Duodenal mucosa (tissue), 2 donors: ENCODE data around the gene SLC25A21.

Experiments used
- H3K27ac ChIP-seq: one replicate; pipeline ENCODE4 v1.7.0; 2013; ENCODE audit warnings: low read depth, low read length
- H3K27me3 ChIP-seq, 2 donors: one replicate each; pipeline ENCODE4 v1.7.0; 2013; ENCODE audit warnings: low read length in 2 of 2, control low read depth in 1 of 2; ENCODE audit not compliant: insufficient read depth in 2 of 2, control insufficient read depth in 1 of 2
- H3K36me3 ChIP-seq, 2 donors: one replicate each; pipeline ENCODE4 v1.7.0; 2013; ENCODE audit warnings: low read length in 2 of 2, control low read depth in 1 of 2; ENCODE audit not compliant: insufficient read depth in 2 of 2, control insufficient read depth in 1 of 2
- H3K4me1 ChIP-seq, 2 donors: one replicate each; pipeline ENCODE4 v1.7.0; 2013; ENCODE audit warnings: low read length in 2 of 2, control low read depth in 1 of 2; ENCODE audit not compliant: insufficient read depth in 2 of 2, control insufficient read depth in 1 of 2
- H3K4me3 ChIP-seq, 2 donors: one replicate each; pipeline ENCODE4 v1.7.0; 2013; ENCODE audit warnings: low read length in 2 of 2, low read depth in 1 of 2
- H3K9ac ChIP-seq, 2 donors: one replicate each; pipeline ENCODE4 v1.7.0; 2013; ENCODE audit warnings: low read length in 2 of 2, low read depth in 1 of 2
- H3K9me3 ChIP-seq, 2 donors: one replicate each; pipeline ENCODE4 v1.7.0; 2013; ENCODE audit warnings: low read length in 2 of 2, control low read depth in 1 of 2; ENCODE audit not compliant: control insufficient read depth in 1 of 2

Gene SLC25A21

DNA sequence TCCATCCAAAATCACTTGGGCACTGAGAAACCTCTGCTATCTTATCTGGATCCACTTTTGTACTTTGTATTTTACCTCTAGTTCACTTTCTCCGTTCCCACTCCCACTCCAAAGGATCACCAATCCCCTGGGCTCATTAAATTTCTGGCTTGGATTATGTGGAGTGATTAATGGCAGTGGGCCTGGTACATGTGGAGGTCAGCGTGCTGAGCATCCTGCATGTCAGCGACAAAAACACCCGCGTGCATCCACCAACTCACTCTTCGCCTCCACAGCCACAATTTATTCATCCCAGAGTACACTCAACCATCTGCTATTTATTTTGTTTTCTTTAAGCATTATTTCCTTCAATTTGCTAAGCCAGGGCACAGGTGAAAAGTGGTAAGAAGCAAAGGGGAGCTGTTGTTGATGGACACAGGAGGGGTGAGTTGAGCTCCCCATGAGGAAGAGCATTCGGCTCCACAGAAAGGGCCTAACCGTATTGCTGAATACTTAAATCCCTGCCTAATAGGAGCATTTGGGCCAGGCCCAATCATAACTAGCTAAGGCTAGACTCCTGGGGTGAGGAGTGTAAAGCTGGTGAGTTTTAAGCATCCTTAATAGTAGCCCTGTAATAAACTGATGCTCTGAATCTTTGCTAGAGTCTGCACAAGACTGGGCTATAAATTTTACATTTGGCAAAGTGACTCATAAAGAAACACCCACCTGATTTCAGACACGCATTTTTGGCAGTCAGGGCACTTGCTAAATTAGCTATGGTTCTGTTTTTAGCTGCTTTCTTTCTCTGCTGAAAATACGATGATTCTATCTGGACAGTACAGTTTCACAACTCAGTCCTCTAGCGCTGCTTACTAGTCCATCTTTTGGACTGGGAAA is 137.8 kb downstream of the SLC25A21 start:
- H3K4me3 ChIP-seq = no peak overlapping the region
- no peaks in the 10 kb centered on the region for H3K27me3 ChIP-seq
- H3K36me3 ChIP-seq = no peaks in the 10 kb centered on the region
- H3K9ac ChIP-seq = no peak overlapping the region
- no peak overlapping the region for H3K27ac ChIP-seq
- H3K9me3 ChIP-seq = no peaks in the 10 kb centered on the region
- H3K4me1 ChIP-seq = no peaks in the 10 kb centered on the region

DNA sequence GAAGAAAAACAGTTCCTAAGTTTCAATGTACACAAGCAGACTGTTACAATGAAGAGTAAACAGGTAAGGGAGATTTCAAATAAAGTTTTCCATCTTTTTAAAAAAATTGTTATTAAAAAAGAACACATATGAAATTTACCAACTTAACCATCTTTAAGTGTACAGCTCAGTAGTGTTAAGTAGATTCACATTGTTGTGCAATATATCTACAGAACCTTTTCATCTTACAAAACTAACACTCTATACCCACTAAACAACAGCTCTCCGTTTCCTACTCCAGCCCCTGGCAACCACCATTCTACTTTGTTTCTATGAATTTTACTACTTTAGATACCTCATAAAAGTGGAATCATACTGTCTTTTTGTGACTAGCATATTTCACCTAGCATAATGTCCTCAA is 139.5 kb downstream of the SLC25A21 start:
- H3K27ac ChIP-seq = no peak overlapping the region
- no peak overlapping the region for H3K9ac ChIP-seq
- H3K27me3 ChIP-seq = no peaks in the 10 kb centered on the region
- H3K9me3 ChIP-seq = no peaks in the 10 kb centered on the region
- no peaks in the 10 kb centered on the region for H3K4me1 ChIP-seq
- no peak overlapping the region for H3K4me3 ChIP-seq
- no peaks in the 10 kb centered on the region for H3K36me3 ChIP-seq

DNA sequence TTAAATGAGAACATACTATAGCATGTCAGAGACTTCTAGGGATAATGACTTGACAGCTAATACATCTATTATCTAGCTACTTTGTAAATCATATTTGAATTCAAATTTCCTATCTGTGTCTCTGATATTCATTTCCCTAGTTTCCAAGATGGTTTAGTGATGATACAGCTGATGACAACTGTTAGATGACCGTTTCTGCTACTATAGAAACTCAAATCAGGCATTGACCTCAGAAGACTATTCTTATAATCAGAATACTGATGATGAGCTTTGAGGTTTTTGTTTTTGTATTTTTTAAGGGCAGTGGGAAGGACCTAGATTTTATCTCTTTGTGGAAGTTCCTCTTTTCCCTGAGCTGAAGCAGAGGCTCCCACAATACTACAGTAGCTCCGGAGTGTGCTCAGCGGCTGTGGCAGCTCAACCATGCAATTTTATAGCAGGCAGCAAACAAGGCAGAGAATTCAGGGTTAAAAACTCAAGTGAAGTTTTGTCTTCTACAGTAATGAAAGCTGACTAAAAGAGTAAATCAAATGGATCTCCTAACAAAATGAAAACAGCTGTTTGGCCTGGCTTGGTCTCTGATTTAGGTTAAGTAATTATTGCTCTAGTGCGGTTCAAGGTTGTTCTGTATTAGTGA is 145.1 kb downstream of the SLC25A21 start:
- Histone ChIP-seq H3K4me1 (no peaks in the 10 kb centered on the region), H3K36me3 (no peaks in the 10 kb centered on the region), H3K4me3 (no peak overlapping the region), H3K9me3 (no peaks in the 10 kb centered on the region), H3K27me3 (no peaks in the 10 kb centered on the region), H3K27ac (no peak overlapping the region), H3K9ac (no peak overlapping the region)

DNA sequence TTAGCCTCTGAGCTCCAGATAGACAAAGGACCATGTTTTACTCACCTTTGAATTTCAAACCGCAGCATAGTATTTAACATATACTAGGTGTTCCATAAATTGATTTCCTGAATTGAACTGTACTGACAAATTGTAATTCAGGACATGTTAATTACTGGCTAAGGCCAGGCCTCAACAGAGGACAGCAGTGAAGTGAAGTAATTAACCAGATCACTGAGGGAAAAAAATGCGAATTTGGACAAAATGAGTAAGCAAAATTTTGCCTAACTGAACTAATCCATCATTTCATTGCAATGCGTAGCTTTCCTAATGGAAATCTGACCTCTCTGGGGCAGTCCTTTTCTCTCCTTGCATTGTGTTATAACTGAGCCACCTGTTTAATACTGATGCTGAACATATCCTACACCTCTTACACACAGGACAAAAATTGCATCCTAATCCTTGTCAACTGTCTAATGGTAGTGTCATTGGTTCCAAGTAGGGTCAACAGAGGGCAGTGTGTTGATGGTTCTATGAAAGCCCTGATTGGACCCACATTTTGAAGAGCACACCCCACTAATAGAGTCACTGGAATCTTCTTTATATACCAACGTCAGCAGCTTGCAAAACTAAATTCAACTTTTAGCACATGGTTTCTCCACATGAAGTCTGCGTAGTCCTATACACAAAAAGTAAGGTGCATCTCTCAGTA is 148.4 kb downstream of the SLC25A21 start:
- no peaks in the 10 kb centered on the region for H3K9me3 ChIP-seq
- H3K4me3 ChIP-seq = no peak overlapping the region
- H3K4me1 ChIP-seq = no peaks in the 10 kb centered on the region
- no peaks in the 10 kb centered on the region for H3K36me3 ChIP-seq
- no peak overlapping the region for H3K27ac ChIP-seq
- H3K9ac ChIP-seq = no peak overlapping the region
- no peaks in the 10 kb centered on the region for H3K27me3 ChIP-seq

DNA sequence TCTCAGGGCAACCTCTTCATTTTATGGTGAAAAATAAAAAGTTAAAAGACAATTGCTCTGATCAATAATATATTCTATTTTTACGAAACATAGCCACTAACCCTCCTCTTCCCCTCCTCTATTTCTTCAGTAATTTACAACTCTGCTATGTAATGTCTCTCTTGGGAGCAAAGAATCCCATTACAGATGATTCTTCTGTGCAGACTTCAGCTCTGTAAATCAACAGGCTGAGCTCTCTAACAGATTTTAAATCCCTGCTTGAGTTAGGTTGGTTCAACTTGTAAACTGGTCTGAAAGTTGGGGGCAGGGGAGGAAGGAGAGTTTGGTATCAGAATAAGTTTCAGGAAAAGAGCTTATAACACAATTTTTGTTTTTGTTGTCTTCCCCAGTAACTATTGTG is 151.0 kb downstream of the SLC25A21 start:
- Histone ChIP-seq H3K4me3 (no peak overlapping the region), H3K9ac (no peak overlapping the region), H3K9me3 (no peaks in the 10 kb centered on the region), H3K27ac (no peak overlapping the region), H3K27me3 (no peaks in the 10 kb centered on the region), H3K4me1 (no peaks in the 10 kb centered on the region), H3K36me3 (no peaks in the 10 kb centered on the region)

DNA sequence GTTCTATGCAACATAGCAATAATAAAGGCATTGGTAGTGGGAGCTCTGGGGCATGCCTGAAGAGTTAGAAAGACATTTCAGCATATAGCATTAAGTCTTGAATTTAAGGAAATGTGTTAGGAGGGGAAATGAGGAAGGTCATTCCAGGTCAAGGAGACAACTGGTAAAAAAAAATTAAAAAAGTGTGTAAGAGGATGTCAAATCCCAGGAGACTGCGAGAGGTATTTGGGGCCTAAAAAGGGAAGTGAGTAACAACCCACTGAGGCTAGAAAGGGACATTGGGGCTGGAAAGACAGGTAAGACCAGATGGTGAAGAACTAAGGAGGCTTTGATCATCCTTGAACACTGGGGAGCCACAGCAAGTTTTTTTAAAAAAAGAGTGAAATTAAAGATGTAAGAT is 152.9 kb downstream of the SLC25A21 start:
- no peaks in the 10 kb centered on the region for H3K36me3 ChIP-seq
- no peak overlapping the region for H3K9ac ChIP-seq
- H3K27ac ChIP-seq = no peak overlapping the region
- H3K9me3 ChIP-seq = no peaks in the 10 kb centered on the region
- no peaks in the 10 kb centered on the region for H3K4me1 ChIP-seq
- no peak overlapping the region for H3K4me3 ChIP-seq
- no peaks in the 10 kb centered on the region for H3K27me3 ChIP-seq

DNA sequence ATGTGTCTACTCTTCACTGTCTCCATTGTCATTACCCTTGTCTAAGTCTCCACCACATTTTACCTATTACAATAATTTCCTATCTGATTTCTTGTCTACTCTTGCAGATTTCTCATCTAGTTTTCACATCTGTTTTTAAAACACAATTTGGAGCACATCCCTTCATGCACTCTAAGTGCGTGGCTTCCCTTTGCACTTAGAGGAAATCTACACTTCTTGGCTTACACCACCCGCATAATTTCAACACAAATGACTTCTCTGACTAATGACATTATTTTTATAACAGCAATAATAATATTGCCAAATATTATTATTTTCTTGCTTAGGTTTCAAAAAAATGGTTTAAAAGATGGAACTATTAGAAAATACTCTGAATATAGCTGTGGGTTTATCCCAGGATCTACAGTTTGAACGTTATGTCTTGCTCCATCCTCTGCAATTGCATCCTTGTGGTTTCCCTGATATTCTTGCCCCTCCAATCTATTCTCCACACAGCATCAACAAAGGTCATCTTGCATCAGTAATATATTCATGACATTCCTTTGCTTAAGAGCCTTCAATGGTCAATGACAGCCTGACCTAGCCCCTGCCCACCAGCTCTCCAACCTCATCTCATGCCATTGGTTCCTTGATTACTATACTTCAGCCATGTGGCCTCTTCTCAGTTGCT is 153.7 kb downstream of the SLC25A21 start:
- no peaks in the 10 kb centered on the region for H3K27me3 ChIP-seq
- H3K36me3 ChIP-seq = no peaks in the 10 kb centered on the region
- H3K9me3 ChIP-seq = no peaks in the 10 kb centered on the region
- H3K27ac ChIP-seq = no peak overlapping the region
- no peak overlapping the region for H3K4me3 ChIP-seq
- no peak overlapping the region for H3K9ac ChIP-seq
- H3K4me1 ChIP-seq = no peaks in the 10 kb centered on the region

DNA sequence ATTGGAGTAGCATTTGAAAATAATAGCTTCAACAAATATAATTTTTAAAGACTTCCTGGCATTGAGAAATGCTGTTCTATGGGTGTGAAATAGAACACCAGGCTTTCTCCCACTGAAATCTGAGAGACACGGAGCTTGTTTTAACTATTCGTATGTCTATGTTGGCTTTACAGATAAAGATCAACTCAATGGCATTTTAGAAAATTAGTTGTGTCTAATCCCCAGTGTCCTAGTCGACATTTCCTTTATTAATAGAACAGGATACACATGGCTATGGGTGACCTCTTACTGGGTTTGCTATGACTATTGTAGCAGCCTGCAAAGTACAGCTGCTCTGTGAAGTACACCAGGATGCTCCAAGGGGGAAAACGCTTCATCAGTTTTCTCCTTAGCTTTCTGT is 159.3 kb downstream of the SLC25A21 start:
- Histone ChIP-seq H3K9me3 (no peaks in the 10 kb centered on the region), H3K27ac (no peak overlapping the region), H3K27me3 (no peaks in the 10 kb centered on the region), H3K9ac (no peak overlapping the region), H3K4me1 (no peaks in the 10 kb centered on the region), H3K4me3 (no peak overlapping the region), H3K36me3 (no peaks in the 10 kb centered on the region)

DNA sequence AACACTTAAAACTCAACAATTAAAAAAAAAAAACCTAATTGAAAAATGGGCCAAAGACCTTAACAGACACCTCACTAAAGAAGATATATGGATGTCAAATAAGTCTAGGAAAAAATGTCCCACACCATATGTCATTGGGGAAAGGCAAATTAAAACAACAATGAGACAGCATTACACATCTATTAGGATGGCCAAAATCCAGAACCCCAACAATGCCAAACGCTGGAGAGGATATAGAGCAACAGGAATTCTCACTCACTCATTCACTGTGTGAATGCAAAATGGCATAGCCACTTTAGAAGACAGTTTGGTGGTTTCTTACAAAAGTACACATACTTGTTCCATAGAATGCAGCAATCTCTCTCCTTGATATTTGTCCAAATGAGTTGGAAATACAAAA is 173.7 kb downstream of the SLC25A21 start:
- Histone ChIP-seq H3K9me3 (no peaks in the 10 kb centered on the region), H3K36me3 (no peaks in the 10 kb centered on the region), H3K27me3 (no peaks in the 10 kb centered on the region), H3K9ac (no peak overlapping the region), H3K4me3 (no peak overlapping the region), H3K4me1 (no peaks in the 10 kb centered on the region), H3K27ac (no peak overlapping the region)

DNA sequence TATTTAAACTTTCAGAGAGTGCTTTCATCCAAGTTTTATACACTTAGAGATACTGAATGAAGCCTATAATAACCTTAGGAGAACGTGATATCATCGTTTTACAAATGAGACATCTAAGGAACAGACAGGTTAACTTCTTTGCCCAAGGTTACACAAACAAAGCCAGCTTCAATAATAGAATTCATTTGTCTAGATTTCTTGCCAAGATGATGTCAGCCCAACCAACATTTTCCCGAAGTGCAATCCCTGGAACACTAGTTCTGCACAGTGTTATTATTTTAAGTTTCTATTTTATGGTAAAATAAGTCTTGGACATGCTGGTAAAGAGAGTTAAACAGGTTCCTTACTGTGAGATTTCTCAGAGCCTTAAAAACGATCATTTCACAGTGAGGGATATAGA is 174.6 kb downstream of the SLC25A21 start:
- H3K4me1 ChIP-seq = no peaks in the 10 kb centered on the region
- no peaks in the 10 kb centered on the region for H3K36me3 ChIP-seq
- no peaks in the 10 kb centered on the region for H3K9me3 ChIP-seq
- no peak overlapping the region for H3K9ac ChIP-seq
- no peak overlapping the region for H3K27ac ChIP-seq
- no peak overlapping the region for H3K4me3 ChIP-seq
- H3K27me3 ChIP-seq = no peaks in the 10 kb centered on the region
